A549 (cell line): Measurements from ENCODE around the gene CTNND2. TPM values are rescaled to one million over a fixed set of nuclear protein-coding genes. Genes with fewer than 3 reads are reported as not detected.

Source experiments
- ATAC-seq, 2 experiments: fragments of 200-7000 bp in 1 of 2; fragments of >200 bp in 1 of 2; cut with Nextera tagmentation in 1 of 2; cut with Tn5 transposase in 1 of 2; 3 replicates each; pipeline versions ENCODE4 v1.8.0 to v1.9.1; 2018 to 2020; ENCODE audit warnings: mild to moderate bottlenecking in 1 of 2, moderate library complexity in 1 of 2
- CTCF ChIA-PET: fragments of 300-600 bp; sonication (Branson Sonifier 250); formaldehyde crosslinking; extraction: SDS; loops from one replicate; lab custom pipeline; 2021; ENCODE audit warnings: antibody characterized with exemption, inconsistent platforms; lab: Yijun Ruan, JAX
- POLR2A ChIA-PET: fragments of 350-600 bp; formaldehyde crosslinking; extraction: SDS; loops from one replicate; lab custom pipeline; 2021; ENCODE audit warnings: antibody characterized with exemption, inconsistent platforms; lab: Yijun Ruan, JAX
- DNase-seq, 2 experiments: peaks; one replicate each; pipeline versions ENCODE4 v3.0.0 to v3.0.0-alpha.2; 2011 to 2016; ENCODE audit warnings: low read depth in 1 of 2, low spot score in 1 of 2
- FAIRE-seq: peaks from 2 replicates; lab custom pipeline; 2011; peaks lifted over from hg19 to GRCh38; lab: Jason Lieb, UNC
- H3K27ac ChIP-seq, 2 experiments: fragments of >200 bp; sonication (Bioruptor Twin); formaldehyde crosslinking; 3 replicates each; pipeline ENCODE4 v1.5.1; 2016 to 2017
- H3K4me1 ChIP-seq: fragments of >200 bp; sonication (Bioruptor Twin); formaldehyde crosslinking; 3 replicates; pipeline ENCODE4 v1.6.1; 2016
- H3K4me2 ChIP-seq: fragments of >200 bp; sonication (Bioruptor Twin); formaldehyde crosslinking; 3 replicates; pipeline ENCODE4 v1.6.1; 2016
- H3K4me3 ChIP-seq: fragments of >200 bp; sonication (Bioruptor Twin); formaldehyde crosslinking; 3 replicates; pipeline ENCODE4 v1.5.1; 2016
- H3K9me3 ChIP-seq: fragments of >200 bp; sonication (Bioruptor Twin); formaldehyde crosslinking; 3 replicates; pipeline ENCODE4 v1.6.1; 2016
- CBX2 ChIP-seq: fragments of 200-600 bp; sonication (generic); IDR thresholded peaks from 2 replicates; pipeline ENCODE4 v1.6.1; 2016; ENCODE audit warnings: low read depth, mild to moderate bottlenecking, borderline replicate concordance
- CBX8 ChIP-seq: fragments of 200-600 bp; sonication (generic); IDR thresholded peaks from 2 replicates; pipeline ENCODE4 v1.6.1; 2016
- CEBPB ChIP-seq, 2 experiments: fragments of >200 bp in 1 of 2; sonication (Bioruptor Twin) in 1 of 2; formaldehyde crosslinking in 1 of 2; IDR thresholded peaks; 2 replicates each; pipeline ENCODE4 v1.6.1; 2012 to 2016
- EP300 ChIP-seq, 2 experiments: fragments of >200 bp; sonication (Bioruptor Twin); formaldehyde crosslinking; IDR thresholded peaks; 2 replicates in 1 of 2; 3 replicates in 1 of 2; pipeline ENCODE4 v1.6.1; 2016 to 2017
- FOSB ChIP-seq: fragments of 250-450 bp; sonication (Bioruptor Pico); IDR thresholded peaks from 2 replicates; pipeline ENCODE4 v1.5.0; 2020; ENCODE audit warnings: mild to moderate bottlenecking, moderate library complexity
- FOXS1 ChIP-seq: fragments of 250-450 bp; sonication (Bioruptor Pico); IDR thresholded peaks from 2 replicates; pipeline ENCODE4 v1.5.0; 2020; ENCODE audit warnings: mild to moderate bottlenecking, moderate library complexity
- HDAC2 ChIP-seq: fragments of 200-600 bp; sonication (generic); IDR thresholded peaks from 2 replicates; pipeline ENCODE4 v1.6.1; 2016
- HEYL ChIP-seq: fragments of 250-450 bp; sonication (Bioruptor Pico); IDR thresholded peaks from 2 replicates; pipeline ENCODE4 v1.8.0; 2021; ENCODE audit warnings: mild to moderate bottlenecking, moderate library complexity
- HOXB13 ChIP-seq: fragments of 250-450 bp; sonication (Bioruptor Pico); IDR thresholded peaks from 2 replicates; pipeline ENCODE4 v1.5.0; 2020; ENCODE audit warnings: low read depth, mild to moderate bottlenecking, moderate library complexity
- JUNB ChIP-seq: fragments of >200 bp; sonication (Bioruptor Twin); formaldehyde crosslinking; IDR thresholded peaks from 2 replicates; pipeline ENCODE4 v1.6.1; 2016
- KDM1A ChIP-seq: fragments of 200-600 bp; sonication (generic); IDR thresholded peaks from 2 replicates; pipeline ENCODE4 v1.6.1; 2016; ENCODE audit warnings: low read depth, mild to moderate bottlenecking
- MAFK ChIP-seq: fragments of 450-650 bp; IDR thresholded peaks from 2 replicates; pipeline ENCODE4 v1.6.1; 2014; ENCODE audit not compliant: partially characterized antibody
- MAZ ChIP-seq: fragments of 150-350 bp; IDR thresholded peaks from 2 replicates; pipeline ENCODE4 v1.6.1; 2014; ENCODE audit warnings: antibody characterized with exemption, low read depth, low read length, borderline replicate concordance
- NPAS2 ChIP-seq: fragments of 250-450 bp; sonication (Bioruptor Pico); IDR thresholded peaks from 2 replicates; pipeline ENCODE4 v1.8.0; 2022; ENCODE audit warnings: mild to moderate bottlenecking, moderate library complexity, borderline replicate concordance
- NR3C1 ChIP-seq: fragments of >200 bp; sonication (Bioruptor Twin); formaldehyde crosslinking; IDR thresholded peaks from 3 replicates; pipeline ENCODE4 v1.6.1; 2017
- RAD21 ChIP-seq, 2 experiments: fragments of >200 bp in 1 of 2; sonication (Bioruptor Twin) in 1 of 2; formaldehyde crosslinking in 1 of 2; IDR thresholded peaks in 1 of 2; conservative IDR thresholded peaks in 1 of 2; 2 replicates in 1 of 2; 3 replicates in 1 of 2; pipeline ENCODE4 v1.6.1; 2012 to 2018; ENCODE audit warnings: inconsistent platforms in 1 of 2
- RNF2 ChIP-seq: fragments of 200-600 bp; sonication (generic); IDR thresholded peaks from 2 replicates; pipeline ENCODE4 v1.6.1; 2016; ENCODE audit warnings: low read depth, mild to moderate bottlenecking, antibody characterized with exemption, moderate library complexity, borderline replicate concordance
- SMC3 ChIP-seq: fragments of >200 bp; sonication (Bioruptor Twin); formaldehyde crosslinking; IDR thresholded peaks from 3 replicates; pipeline ENCODE4 v1.6.1; 2018; ENCODE audit warnings: inconsistent platforms
- SREBF2 ChIP-seq: fragments of 450-650 bp; IDR thresholded peaks from 2 replicates; pipeline ENCODE4 v1.6.1; 2014; ENCODE audit warnings: mild to moderate bottlenecking, moderate library complexity
- TP53 ChIP-seq: fragments of 250-450 bp; sonication (Bioruptor Pico); IDR thresholded peaks from 2 replicates; pipeline ENCODE4 v1.5.0; 2021; ENCODE audit warnings: mild to moderate bottlenecking, moderate library complexity
- ZFP36 ChIP-seq: fragments of 450-650 bp; IDR thresholded peaks from 2 replicates; pipeline ENCODE4 v1.6.1; 2014; ENCODE audit warnings: borderline replicate concordance; ENCODE audit not compliant: partially characterized antibody
- ZNF302 ChIP-seq: fragments of 250-450 bp; sonication (Bioruptor Pico); IDR thresholded peaks from 2 replicates; pipeline ENCODE4 v1.9.0; 2021; ENCODE audit warnings: inconsistent platforms, mild to moderate bottlenecking, moderate library complexity
- WGBS: methylation state at CpG from one replicate; pipeline ENCODE4 v1.1.6; 2017; ENCODE audit errors: missing lambda C conversion rate; 5-methylcytosine and 5-hydroxymethylcytosine counted together
- polyA plus RNA-seq, 4 experiments: library from polyadenylated mRNA; depleted of rRNA in 3 of 4; stranded (reverse); fragments of >200 nt; fragmentation: RNase III in 1 of 4; extraction: RNeasy Plus Mini Kit Qiagen cat#74134 plus additional on column Dnase treatment in 1 of 4; gene quantifications; 2 replicates in 3 of 4; 3 replicates in 1 of 4; pipeline ENCODE4 v1.2.3, GENCODE V29; 2011 to 2017
- TF ChIP-seq, protein P1 (sequence below): fragments of >200 bp; sonication (Bioruptor Twin); formaldehyde crosslinking; IDR thresholded peaks from 3 replicates; pipeline ENCODE4 v1.6.1; 2016
- TF ChIP-seq, protein P2 (sequence below): IDR thresholded peaks from 2 replicates; pipeline ENCODE4 v1.6.1; 2012

CTNND2 gene
- polyA plus RNA-seq, 2 of the 4 experiments (the other 2 are of a cell fraction), result not detected

- no peak for DNase-seq
- Histone ChIP-seq H3K4me1 (no peaks in the 10 kb centered on the region), H3K9me3 (no peaks in the 10 kb centered on the region), H3K4me2 (no peak overlapping the region), H3K4me3 (no peak overlapping the region), H3K27ac (no peak overlapping the region)
- ChIA-PET CTCF (no interaction called here), POLR2A (no interaction called here)
- no peak for FAIRE-seq
- no peak for TF ChIP-seq JUNB
- TF ChIP-seq CBX2, result no peak
- TF ChIP-seq KDM1A, result no peak
- TF ChIP-seq HEYL (CRISPR knock-in tag), result no peak
- TF ChIP-seq ZNF302, result no peak
- under 1% methylated on average over 4 of the region's 4 CpGs for WGBS
- no peak for ATAC-seq
Measured at GRCh38 chr5:11064763-11065450, 839.3 kb downstream of the CTNND2 start.

DNA sequence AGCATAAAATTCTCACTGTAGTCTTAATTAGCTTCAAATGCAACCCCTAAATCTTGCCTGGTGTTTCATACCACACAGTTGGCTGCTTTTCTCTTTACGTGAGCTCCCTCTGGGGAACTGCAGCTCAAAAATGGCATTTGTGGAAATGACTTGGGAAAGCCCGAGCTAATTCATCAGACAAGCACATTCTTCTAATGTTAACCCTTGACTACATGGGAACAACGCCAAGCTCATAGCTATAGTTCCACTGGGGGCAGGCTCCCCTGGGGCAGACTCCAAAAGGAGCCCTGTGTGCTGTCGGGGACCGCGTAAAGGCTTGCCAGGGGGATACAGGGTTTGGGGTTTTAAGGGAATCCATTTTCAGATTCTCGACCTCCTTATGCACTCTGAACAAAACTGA is 841.8 kb downstream of the CTNND2 start:
- no peak overlapping the region for H3K27ac ChIP-seq
- no peak overlapping the region for H3K4me2 ChIP-seq
- TF ChIP-seq RAD21 (conservative IDR thresholded peaks at IDR 0.05 in 1 of 2, IDR thresholded peaks at IDR 0.05 in 1 of 2), result no peak
- TF ChIP-seq HOXB13, result no peak
- TF ChIP-seq MAFK, result no peak
- TF ChIP-seq ZNF302, result no peak
- no peak for TF ChIP-seq EP300 (IDR thresholded peaks at IDR 0.05)
- no peak for TF ChIP-seq TP53 (CRISPR knock-in tag)
- no peak for TF ChIP-seq ZFP36
- no peak for DNase-seq
- ChIA-PET POLR2A (no interaction called here), CTCF (interaction anchor here (1.7 kb wide), 1 partner anchor 14 kb away, joined by 5 read pairs; no protein-coding TSS in a partner anchor)
- WGBS, result 39% methylated on average over 7 of the region's 7 CpGs
- no peaks in the 10 kb centered on the region for H3K4me1 ChIP-seq
- H3K9me3 ChIP-seq, result no peaks in the 10 kb centered on the region
- FAIRE-seq, result no peak
- no peak overlapping the region for H3K4me3 ChIP-seq
- no peak for ATAC-seq

GRCh38 chr5:11056560-11056959 is 847.7 kb downstream of the CTNND2 start:
- H3K4me3 ChIP-seq, result no peak overlapping the region
- no peaks in the 10 kb centered on the region for H3K9me3 ChIP-seq
- ChIA-PET POLR2A (no interaction called here), CTCF (interaction anchor here (1.2 kb wide), 1 partner anchor 366 kb away, joined by 3 read pairs; no protein-coding TSS in a partner anchor)
- H3K4me2 ChIP-seq, result no peak overlapping the region
- no peaks in the 10 kb centered on the region for H3K4me1 ChIP-seq
- no peak overlapping the region for H3K27ac ChIP-seq
- ATAC-seq (no peak), FAIRE-seq (no peak), DNase-seq (no peak)
- WGBS, result 0% methylated on average over 2 of the region's 2 CpGs
- TF ChIP-seq ZNF302 (no peak), EP300 (IDR thresholded peaks at IDR 0.05) (no peak), FOXS1 (CRISPR knock-in tag) (no peak), SREBF2 (no peak), MAZ (no peak), NR3C1 (no peak), CEBPB (IDR thresholded peaks at IDR 0.05) (no peak), NPAS2 (no peak), RNF2 (no peak), JUNB (no peak), HDAC2 (no peak), SMC3 (no peak), CBX8 (no peak)
- TF ChIP-seq, protein P1, sequence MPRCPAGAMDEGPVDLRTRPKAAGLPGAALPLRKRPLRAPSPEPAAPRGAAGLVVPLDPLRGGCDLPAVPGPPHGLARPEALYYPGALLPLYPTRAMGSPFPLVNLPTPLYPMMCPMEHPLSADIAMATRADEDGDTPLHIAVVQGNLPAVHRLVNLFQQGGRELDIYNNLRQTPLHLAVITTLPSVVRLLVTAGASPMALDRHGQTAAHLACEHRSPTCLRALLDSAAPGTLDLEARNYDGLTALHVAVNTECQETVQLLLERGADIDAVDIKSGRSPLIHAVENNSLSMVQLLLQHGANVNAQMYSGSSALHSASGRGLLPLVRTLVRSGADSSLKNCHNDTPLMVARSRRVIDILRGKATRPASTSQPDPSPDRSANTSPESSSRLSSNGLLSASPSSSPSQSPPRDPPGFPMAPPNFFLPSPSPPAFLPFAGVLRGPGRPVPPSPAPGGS, result no peak

DNA sequence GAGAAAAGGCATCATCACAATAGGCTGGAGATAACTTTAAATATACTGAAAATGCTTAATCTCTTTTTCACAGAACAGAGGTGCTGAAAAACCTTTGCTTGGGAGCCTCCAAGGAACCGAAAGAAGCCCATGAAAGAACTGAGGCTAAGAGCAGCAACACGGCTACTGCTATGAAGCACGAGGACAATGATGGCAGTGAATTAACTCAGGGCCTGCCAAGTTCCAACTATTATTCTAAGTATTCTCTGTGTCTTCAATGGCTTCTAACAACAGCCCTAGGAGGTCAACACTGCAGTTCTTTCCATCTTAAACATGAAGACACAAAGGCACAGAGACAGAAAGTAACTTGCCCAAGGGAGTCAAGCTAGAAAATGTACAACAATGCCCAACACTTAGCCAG is 850.2 kb downstream of the CTNND2 start:
- POLR2A ChIA-PET, result no interaction called here
- TF ChIP-seq FOSB, result no peak
- TF ChIP-seq, protein P2, sequence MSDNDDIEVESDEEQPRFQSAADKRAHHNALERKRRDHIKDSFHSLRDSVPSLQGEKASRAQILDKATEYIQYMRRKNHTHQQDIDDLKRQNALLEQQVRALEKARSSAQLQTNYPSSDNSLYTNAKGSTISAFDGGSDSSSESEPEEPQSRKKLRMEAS, result no peak
- CTCF ChIA-PET, result no interaction called here
- WGBS, result 1% methylated on average over 3 of the region's 3 CpGs
- no peak for FAIRE-seq
- H3K4me2 ChIP-seq, result no peak overlapping the region
- H3K9me3 ChIP-seq, result no peaks in the 10 kb centered on the region
- H3K4me1 ChIP-seq, result no peaks in the 10 kb centered on the region
- H3K4me3 ChIP-seq, result no peak overlapping the region
- no peak for DNase-seq
- no peak for ATAC-seq
- H3K27ac ChIP-seq, result no peak overlapping the region
